WTC11 (cell line): ENCODE results near the gene ATP13A2. TPM values are rescaled to one million over a fixed set of nuclear protein-coding genes. Genes with fewer than 3 reads are reported as not detected.

Experiments
- ATAC-seq: fragments of 200-7000 bp; cut with Tn5 transposase; 2 replicates; pipeline ENCODE4 v1.10.0; 2021; ENCODE audit warnings: mild to moderate bottlenecking, moderate library complexity
- CTCF ChIA-PET: fragments of 300-600 bp; sonication (Branson Sonifier 250); formaldehyde crosslinking; loops from one replicate; lab custom pipeline; 2021; ENCODE audit warnings: antibody characterized with exemption; lab: Charles Lee
- POLR2A ChIA-PET: fragments of 350-600 bp; sonication (Branson Sonifier 250); formaldehyde crosslinking; loops from one replicate; lab custom pipeline; 2021; ENCODE audit warnings: antibody characterized with exemption; lab: Charles Lee
- DNase-seq: peaks from one replicate; pipeline ENCODE4 v3.0.0; 2021; ENCODE audit warnings: low spot score
- H3K27ac Mint-ChIP-seq: 2 replicates; pipeline ENCODE4 v1.8.0; 2021; ENCODE audit warnings: mixed read lengths
- H3K27me3 Mint-ChIP-seq: 2 replicates; pipeline ENCODE4 v1.8.0; 2021; ENCODE audit warnings: low read depth, mild to moderate bottlenecking, moderate library complexity, mixed read lengths
- H3K36me3 Mint-ChIP-seq: 2 replicates; pipeline ENCODE4 v1.8.0; 2021; ENCODE audit warnings: mixed read lengths
- H3K4me1 Mint-ChIP-seq: 2 replicates; pipeline ENCODE4 v1.8.0; 2022; ENCODE audit warnings: mixed read lengths
- H3K4me3 Mint-ChIP-seq: 2 replicates; pipeline ENCODE4 v1.8.0; 2021; ENCODE audit warnings: mild to moderate bottlenecking, moderate library complexity, mixed read lengths
- H3K9me3 Mint-ChIP-seq: 2 replicates; pipeline ENCODE4 v1.8.0; 2021; ENCODE audit warnings: mixed read lengths
- ARID4B ChIP-seq: sonication (generic); formaldehyde crosslinking; IDR thresholded peaks from 2 replicates; pipeline ENCODE4 v1.8.0; 2023; ENCODE audit warnings: missing genetic modification reagents, mild to moderate bottlenecking, borderline replicate concordance
- ATF3 ChIP-seq: sonication (generic); formaldehyde crosslinking; conservative IDR thresholded peaks from 2 replicates; pipeline ENCODE4 v1.8.1; 2022; ENCODE audit warnings: mild to moderate bottlenecking, missing genetic modification reagents
- CBFB ChIP-seq: sonication (generic); formaldehyde crosslinking; IDR thresholded peaks from 2 replicates; pipeline ENCODE4 v1.8.1; 2022; ENCODE audit warnings: mild to moderate bottlenecking, low read depth, missing genetic modification reagents
- CREB1 ChIP-seq: sonication (generic); formaldehyde crosslinking; IDR thresholded peaks from 2 replicates; pipeline ENCODE4 v1.8.0; 2023; ENCODE audit warnings: mild to moderate bottlenecking, missing genetic modification reagents
- ELF4 ChIP-seq: sonication (generic); formaldehyde crosslinking; IDR thresholded peaks from 2 replicates; pipeline ENCODE4 v1.8.1; 2022; ENCODE audit warnings: low read depth, mild to moderate bottlenecking, moderate library complexity, missing genetic modification reagents
- HMGA2 ChIP-seq: fragments of 250-450 bp; sonication (Bioruptor Pico); IDR thresholded peaks from 2 replicates; pipeline ENCODE4 v1.4.0; 2021; ENCODE audit warnings: mild to moderate bottlenecking, moderate library complexity
- JUN ChIP-seq: sonication (generic); formaldehyde crosslinking; IDR thresholded peaks from 2 replicates; pipeline ENCODE4 v1.8.0; 2023; ENCODE audit warnings: mild to moderate bottlenecking, missing genetic modification reagents
- NFYB ChIP-seq: sonication (generic); formaldehyde crosslinking; conservative IDR thresholded peaks from 2 replicates; pipeline ENCODE4 v1.8.0; 2022; ENCODE audit warnings: low read depth, missing genetic modification reagents
- SMAD4 ChIP-seq: sonication (generic); formaldehyde crosslinking; IDR thresholded peaks from 2 replicates; pipeline ENCODE4 v1.8.0; 2022; ENCODE audit warnings: mild to moderate bottlenecking, missing genetic modification reagents
- TEAD1 ChIP-seq: sonication (generic); formaldehyde crosslinking; IDR thresholded peaks from 2 replicates; pipeline ENCODE4 v1.8.0; 2022; ENCODE audit warnings: mild to moderate bottlenecking, missing genetic modification reagents
- ZNF138 ChIP-seq: sonication (generic); formaldehyde crosslinking; conservative IDR thresholded peaks from 2 replicates; pipeline ENCODE4 v1.8.1; 2022; ENCODE audit warnings: mild to moderate bottlenecking, moderate library complexity, missing genetic modification reagents
- ZNF416 ChIP-seq: fragments of 250-450 bp; sonication (Bioruptor Pico); IDR thresholded peaks from 2 replicates; pipeline ENCODE4 v1.9.0; 2021; ENCODE audit warnings: mild to moderate bottlenecking, inconsistent platforms
- total RNA-seq: library from RNA; stranded (reverse); gene quantifications from 3 replicates; pipeline ENCODE4 v1.2.3, GENCODE V29; 2021
- TF ChIP-seq, protein P1 (sequence below): sonication (generic); formaldehyde crosslinking; IDR thresholded peaks from 2 replicates; pipeline ENCODE4 v1.8.1; 2022; ENCODE audit warnings: low read depth, missing genetic modification reagents, borderline replicate concordance
- TF ChIP-seq, protein P2 (sequence below): sonication (generic); formaldehyde crosslinking; IDR thresholded peaks from 2 replicates; pipeline ENCODE4 v1.8.0; 2022; ENCODE audit warnings: mild to moderate bottlenecking, missing genetic modification reagents
- TF ChIP-seq, protein P3 (sequence below): sonication (generic); formaldehyde crosslinking; IDR thresholded peaks from 2 replicates; pipeline ENCODE4 v1.8.1; 2022; ENCODE audit warnings: low read depth, mild to moderate bottlenecking, moderate library complexity, missing genetic modification reagents, borderline replicate concordance
- TF ChIP-seq, protein P4 (sequence below): fragments of 250-450 bp; sonication (Bioruptor Pico); conservative IDR thresholded peaks from 2 replicates; pipeline ENCODE4 v1.9.0; 2021; ENCODE audit warnings: mild to moderate bottlenecking
- TF ChIP-seq, protein P5 (sequence below): fragments of 250-450 bp; sonication (Bioruptor Pico); IDR thresholded peaks from 2 replicates; pipeline ENCODE4 v1.9.0; 2021; ENCODE audit warnings: mild to moderate bottlenecking

Gene ATP13A2
- total RNA-seq, 1 experiment from 2014 or later, result 95.9 TPM

DNA sequence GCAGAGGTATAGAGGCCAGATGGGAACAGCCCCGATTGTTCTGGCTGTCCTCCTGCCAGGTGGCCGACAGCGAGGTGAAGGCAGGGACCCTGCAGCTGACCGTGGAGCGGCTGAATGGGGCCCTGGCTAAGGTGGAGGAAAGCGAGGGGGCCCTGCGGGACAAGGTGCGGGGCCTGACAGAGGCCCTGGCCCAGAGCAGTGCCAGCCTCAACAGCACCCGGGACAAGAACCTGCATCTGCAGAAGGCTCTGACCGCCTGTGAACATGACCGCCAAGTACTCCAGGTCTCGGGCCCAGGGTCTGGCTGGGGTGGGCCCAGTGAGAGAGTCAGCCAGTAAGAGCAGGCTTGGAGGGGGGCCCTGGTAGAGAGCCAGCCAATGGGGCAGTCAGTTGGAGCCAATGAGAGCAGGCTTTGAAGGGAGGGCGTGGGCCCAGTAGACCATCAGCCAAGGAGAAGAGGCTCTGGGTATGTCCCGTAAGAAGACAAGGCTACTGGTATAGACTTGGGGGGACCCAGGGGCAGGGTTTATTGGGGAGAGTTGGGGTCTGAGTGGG lies 42.6 kb downstream of the ATP13A2 start (continued):
- TF ChIP-seq, protein P1, sequence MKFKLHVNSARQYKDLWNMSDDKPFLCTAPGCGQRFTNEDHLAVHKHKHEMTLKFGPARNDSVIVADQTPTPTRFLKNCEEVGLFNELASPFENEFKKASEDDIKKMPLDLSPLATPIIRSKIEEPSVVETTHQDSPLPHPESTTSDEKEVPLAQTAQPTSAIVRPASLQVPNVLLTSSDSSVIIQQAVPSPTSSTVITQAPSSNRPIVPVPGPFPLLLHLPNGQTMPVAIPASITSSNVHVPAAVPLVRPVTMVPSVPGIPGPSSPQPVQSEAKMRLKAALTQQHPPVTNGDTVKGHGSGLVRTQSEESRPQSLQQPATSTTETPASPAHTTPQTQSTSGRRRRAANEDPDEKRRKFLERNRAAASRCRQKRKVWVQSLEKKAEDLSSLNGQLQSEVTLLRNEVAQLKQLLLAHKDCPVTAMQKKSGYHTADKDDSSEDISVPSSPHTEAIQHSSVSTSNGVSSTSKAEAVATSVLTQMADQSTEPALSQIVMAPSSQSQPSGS, result no peak
- no peak for TF ChIP-seq CREB1 (CRISPR knock-in tag)
- no peak for TF ChIP-seq NFYB (CRISPR knock-in tag)
- TF ChIP-seq CBFB (CRISPR knock-in tag), result no peak
- TF ChIP-seq, protein P2, sequence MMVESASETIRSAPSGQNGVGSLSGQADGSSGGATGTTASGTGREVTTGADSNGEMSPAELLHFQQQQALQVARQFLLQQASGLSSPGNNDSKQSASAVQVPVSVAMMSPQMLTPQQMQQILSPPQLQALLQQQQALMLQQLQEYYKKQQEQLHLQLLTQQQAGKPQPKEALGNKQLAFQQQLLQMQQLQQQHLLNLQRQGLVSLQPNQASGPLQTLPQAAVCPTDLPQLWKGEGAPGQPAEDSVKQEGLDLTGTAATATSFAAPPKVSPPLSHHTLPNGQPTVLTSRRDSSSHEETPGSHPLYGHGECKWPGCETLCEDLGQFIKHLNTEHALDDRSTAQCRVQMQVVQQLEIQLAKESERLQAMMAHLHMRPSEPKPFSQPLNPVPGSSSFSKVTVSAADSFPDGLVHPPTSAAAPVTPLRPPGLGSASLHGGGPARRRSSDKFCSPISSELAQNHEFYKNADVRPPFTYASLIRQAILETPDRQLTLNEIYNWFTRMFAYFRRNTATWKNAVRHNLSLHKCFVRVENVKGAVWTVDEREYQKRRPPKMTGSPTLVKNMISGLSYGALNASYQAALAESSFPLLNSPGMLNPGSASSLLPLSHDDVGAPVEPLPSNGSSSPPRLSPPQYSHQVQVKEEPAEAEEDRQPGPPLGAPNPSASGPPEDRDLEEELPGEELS, result no peak
- TF ChIP-seq ATF3 (CRISPR knock-in tag), result no peak
- TF ChIP-seq, protein P3, sequence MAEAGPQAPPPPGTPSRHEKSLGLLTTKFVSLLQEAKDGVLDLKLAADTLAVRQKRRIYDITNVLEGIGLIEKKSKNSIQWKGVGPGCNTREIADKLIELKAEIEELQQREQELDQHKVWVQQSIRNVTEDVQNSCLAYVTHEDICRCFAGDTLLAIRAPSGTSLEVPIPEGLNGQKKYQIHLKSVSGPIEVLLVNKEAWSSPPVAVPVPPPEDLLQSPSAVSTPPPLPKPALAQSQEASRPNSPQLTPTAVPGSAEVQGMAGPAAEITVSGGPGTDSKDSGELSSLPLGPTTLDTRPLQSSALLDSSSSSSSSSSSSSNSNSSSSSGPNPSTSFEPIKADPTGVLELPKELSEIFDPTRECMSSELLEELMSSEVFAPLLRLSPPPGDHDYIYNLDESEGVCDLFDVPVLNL, result no peak
- TF ChIP-seq, all 79 proteins: peak for 0

- CTCF ChIA-PET, result interaction anchor here (2.4 kb wide), 1 partner anchor 16 kb away, joined by 9 read pairs; no protein-coding TSS in a partner anchor
- Mint-ChIP-seq H3K36me3 (peaks cover 26% of the 10 kb centered on the region), H3K4me3 (no peak overlapping the region), H3K27ac (no peak overlapping the region), H3K9me3 (no peaks in the 10 kb centered on the region), H3K4me1 (peaks cover 13% of the 10 kb centered on the region), H3K27me3 (no peaks in the 10 kb centered on the region)
- DNase-seq (no peak), ATAC-seq (no peak)
- no peak for TF ChIP-seq ATF3 (CRISPR knock-in tag)
- POLR2A ChIA-PET, result no interaction called here
These were observed 43.4 kb downstream of the ATP13A2 start for GRCh38 chr1:16968372-16968771.

- H3K36me3 Mint-ChIP-seq, result peaks cover 22% of the 10 kb centered on the region
- H3K4me3 Mint-ChIP-seq, result no peak overlapping the region
- H3K27ac Mint-ChIP-seq, result no peak overlapping the region
- peaks cover 13% of the 10 kb centered on the region for H3K4me1 Mint-ChIP-seq
- H3K9me3 Mint-ChIP-seq, result no peaks in the 10 kb centered on the region
- ATAC-seq, result no peak
- ChIA-PET CTCF (interaction anchor here (2.4 kb wide), 1 partner anchor 16 kb away, joined by 9 read pairs; no protein-coding TSS in a partner anchor), POLR2A (no interaction called here)
- no peak for DNase-seq
- H3K27me3 Mint-ChIP-seq, result no peaks in the 10 kb centered on the region
- TF ChIP-seq ARID4B (CRISPR knock-in tag) (no peak), JUN (no peak), ZNF138 (CRISPR knock-in tag) (no peak), HMGA2 (CRISPR knock-in tag) (no peak), TEAD1 (CRISPR knock-in tag) (no peak), CREB1 (CRISPR knock-in tag) (no peak), ELF4 (CRISPR knock-in tag) (no peak), SMAD4 (CRISPR knock-in tag) (no peak), ZNF416 (CRISPR knock-in tag) (no peak)
- TF ChIP-seq, protein P4, sequence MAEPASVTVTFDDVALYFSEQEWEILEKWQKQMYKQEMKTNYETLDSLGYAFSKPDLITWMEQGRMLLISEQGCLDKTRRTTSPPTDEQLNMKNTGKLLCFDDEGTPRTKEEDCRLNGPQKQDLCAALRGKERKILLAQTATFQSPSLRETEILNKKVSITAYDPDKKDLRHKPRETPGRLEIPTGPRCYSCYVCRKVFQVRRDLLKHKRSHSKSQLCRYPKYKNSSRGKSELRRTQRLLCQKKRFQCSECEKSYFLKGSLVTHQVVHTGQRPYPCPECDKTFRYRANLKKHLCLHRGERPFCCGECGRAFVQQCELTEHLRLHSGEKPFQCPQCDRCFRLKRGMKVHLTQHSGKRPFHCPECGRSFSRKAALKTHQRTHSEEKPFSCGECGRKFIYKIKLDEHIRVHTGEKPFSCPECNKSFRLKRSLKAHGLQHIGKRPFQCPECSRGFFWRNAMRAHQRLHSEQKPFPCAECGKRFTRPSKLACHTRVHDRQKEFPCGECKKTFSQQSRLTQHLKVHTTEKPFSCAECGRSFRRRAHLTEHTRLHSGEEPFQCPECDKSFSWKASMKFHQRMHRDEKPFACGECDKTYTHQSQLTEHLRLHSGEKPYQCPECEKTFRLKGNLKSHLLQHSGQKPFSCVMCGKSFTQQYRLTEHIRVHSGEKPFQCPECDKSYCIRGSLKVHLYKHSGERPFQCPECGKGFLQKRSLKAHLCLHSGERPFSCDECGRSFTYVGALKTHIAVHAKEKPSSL (CRISPR knock-in tag), result no peak
- TF ChIP-seq, protein P5, sequence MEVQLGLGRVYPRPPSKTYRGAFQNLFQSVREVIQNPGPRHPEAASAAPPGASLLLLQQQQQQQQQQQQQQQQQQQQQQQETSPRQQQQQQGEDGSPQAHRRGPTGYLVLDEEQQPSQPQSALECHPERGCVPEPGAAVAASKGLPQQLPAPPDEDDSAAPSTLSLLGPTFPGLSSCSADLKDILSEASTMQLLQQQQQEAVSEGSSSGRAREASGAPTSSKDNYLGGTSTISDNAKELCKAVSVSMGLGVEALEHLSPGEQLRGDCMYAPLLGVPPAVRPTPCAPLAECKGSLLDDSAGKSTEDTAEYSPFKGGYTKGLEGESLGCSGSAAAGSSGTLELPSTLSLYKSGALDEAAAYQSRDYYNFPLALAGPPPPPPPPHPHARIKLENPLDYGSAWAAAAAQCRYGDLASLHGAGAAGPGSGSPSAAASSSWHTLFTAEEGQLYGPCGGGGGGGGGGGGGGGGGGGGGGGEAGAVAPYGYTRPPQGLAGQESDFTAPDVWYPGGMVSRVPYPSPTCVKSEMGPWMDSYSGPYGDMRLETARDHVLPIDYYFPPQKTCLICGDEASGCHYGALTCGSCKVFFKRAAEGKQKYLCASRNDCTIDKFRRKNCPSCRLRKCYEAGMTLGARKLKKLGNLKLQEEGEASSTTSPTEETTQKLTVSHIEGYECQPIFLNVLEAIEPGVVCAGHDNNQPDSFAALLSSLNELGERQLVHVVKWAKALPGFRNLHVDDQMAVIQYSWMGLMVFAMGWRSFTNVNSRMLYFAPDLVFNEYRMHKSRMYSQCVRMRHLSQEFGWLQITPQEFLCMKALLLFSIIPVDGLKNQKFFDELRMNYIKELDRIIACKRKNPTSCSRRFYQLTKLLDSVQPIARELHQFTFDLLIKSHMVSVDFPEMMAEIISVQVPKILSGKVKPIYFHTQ (CRISPR knock-in tag), result no peak
These were observed 43.8 kb downstream of the ATP13A2 start for GRCh38 chr1:16967962-16968361.
